ENCODE results near the gene ACTL10.
"Not testable (repeated sequence)": the region's sequence is repeated elsewhere in the genome, so short reads cannot be mapped to it uniquely, and the experiment has no call there.

ACTL10 gene

GRCh38 chr20:33693741-33694638 lies 27.2 kb downstream of the ACTL10 start:
- DNase-seq (ENCODE audit: low read depth, low spot score) = no peak

GRCh38 chr20:33694639-33695012 lies 27.9 kb downstream of the ACTL10 start:
- no peak for DNase-seq (ENCODE audit: low read depth, low spot score)

GRCh38 chr20:33696448-33696847 lies 29.7 kb downstream of the ACTL10 start:
- no peak for DNase-seq (ENCODE audit: low read depth, low spot score)

GRCh38 chr20:33697129-33697528 lies 30.4 kb downstream of the ACTL10 start:
- no peak for DNase-seq (ENCODE audit: low read depth, low spot score)

- not testable (repeated sequence) for DNase-seq (ENCODE audit: low read depth, low spot score)
These were observed 32.2 kb downstream of the ACTL10 start for GRCh38 chr20:33698966-33699365.

GRCh38 chr20:33700696-33701441 lies 34.1 kb downstream of the ACTL10 start:
- not testable (repeated sequence) for DNase-seq (ENCODE audit: low read depth, low spot score)

- DNase-seq (ENCODE audit: low read depth, low spot score) = no peak
These were observed 35.1 kb downstream of the ACTL10 start for GRCh38 chr20:33701629-33702450.

- DNase-seq (ENCODE audit: low read depth, low spot score) = no peak
These were observed 36.1 kb downstream of the ACTL10 start for GRCh38 chr20:33702861-33703260.

- no peak for DNase-seq (ENCODE audit: low read depth, low spot score)
These were observed 36.9 kb downstream of the ACTL10 start for GRCh38 chr20:33703498-33704137.

- DNase-seq (ENCODE audit: low read depth, low spot score) = no peak
These were observed 37.6 kb downstream of the ACTL10 start for GRCh38 chr20:33704197-33704924.

- DNase-seq (ENCODE audit: low read depth, low spot score) = no peak
These were observed 40.9 kb downstream of the ACTL10 start for GRCh38 chr20:33707668-33708067.

- DNase-seq (ENCODE audit: low read depth, low spot score) = no peak
These were observed 42.7 kb downstream of the ACTL10 start for GRCh38 chr20:33709398-33709797.

- DNase-seq (ENCODE audit: low read depth, low spot score) = no peak
These were observed 43.3 kb downstream of the ACTL10 start for GRCh38 chr20:33709905-33710541.

- DNase-seq (ENCODE audit: low read depth, low spot score) = no peak
These were observed 44.1 kb downstream of the ACTL10 start for GRCh38 chr20:33710681-33711445.

GRCh38 chr20:33711446-33711738 lies 44.6 kb downstream of the ACTL10 start:
- no peak for DNase-seq (ENCODE audit: low read depth, low spot score)

GRCh38 chr20:33713865-33714367 lies 47.2 kb downstream of the ACTL10 start:
- no peak for DNase-seq (ENCODE audit: low read depth, low spot score)

GRCh38 chr20:33716498-33716897 lies 49.8 kb downstream of the ACTL10 start:
- DNase-seq (ENCODE audit: low read depth, low spot score) = no peak
